GM12864 (cell line): ENCODE results near the gene FEZF2.

Source experiments
- DNase-seq: peaks from one replicate; pipeline ENCODE4 v3.0.0-alpha.2; 2011; ENCODE audit warnings: low read depth
- H3K4me3 ChIP-seq: 2 replicates; pipeline ENCODE4 v1.5.1; 2011; ENCODE audit warnings: mild to moderate bottlenecking, low read depth, low read length, control low read depth
- CTCF ChIP-seq: IDR thresholded peaks from 2 replicates; pipeline ENCODE4 v1.5.1; 2011; ENCODE audit warnings: low read depth, mild to moderate bottlenecking, moderate library complexity, low read length, control low read depth, inconsistent platforms; ENCODE audit errors: missing control alignments

The FEZF2 gene

GRCh38 chr3:62368705-62369475 lies 4.5 kb downstream of the FEZF2 start:
- DNase-seq: no peak
- TF ChIP-seq CTCF: no peak
- no peak overlapping the region for H3K4me3 ChIP-seq

- TF ChIP-seq CTCF: no peak
- no peak for DNase-seq
- H3K4me3 ChIP-seq: no peak overlapping the region
These were observed 5.1 kb downstream of the FEZF2 start for GRCh38 chr3:62368290-62368704.

GRCh38 chr3:62367763-62368195 lies 5.6 kb downstream of the FEZF2 start:
- no peak overlapping the region for H3K4me3 ChIP-seq
- no peak for TF ChIP-seq CTCF
- DNase-seq: no peak

- TF ChIP-seq CTCF: no peak
- no peak overlapping the region for H3K4me3 ChIP-seq
- no peak for DNase-seq
These were observed 7.2 kb downstream of the FEZF2 start for GRCh38 chr3:62366126-62366484.

GRCh38 chr3:62365391-62366125 lies 7.8 kb downstream of the FEZF2 start:
- no peak for TF ChIP-seq CTCF
- DNase-seq: no peak
- H3K4me3 ChIP-seq: no peak overlapping the region

GRCh38 chr3:62364191-62364590 lies 9.2 kb downstream of the FEZF2 start:
- TF ChIP-seq CTCF: no peak
- H3K4me3 ChIP-seq: no peak overlapping the region
- DNase-seq: no peak
